ENCODE measurements around the gene CYP46A1.
"Not testable (repeated sequence)": the region's sequence is repeated elsewhere in the genome, so short reads cannot be mapped to it uniquely, and the experiment has no call there.

The CYP46A1 gene

GRCh38 chr14:99656171-99656570 is 27.9 kb upstream of the CYP46A1 start:
- DNase-seq (ENCODE audit: extremely low read depth in 1 of 2, low read depth in 1 of 2), result no peak

- no peak for DNase-seq (ENCODE audit: extremely low read depth in 1 of 2, low read depth in 1 of 2)
Measured at GRCh38 chr14:99657645-99658155, 26.4 kb upstream of the CYP46A1 start.

DNA sequence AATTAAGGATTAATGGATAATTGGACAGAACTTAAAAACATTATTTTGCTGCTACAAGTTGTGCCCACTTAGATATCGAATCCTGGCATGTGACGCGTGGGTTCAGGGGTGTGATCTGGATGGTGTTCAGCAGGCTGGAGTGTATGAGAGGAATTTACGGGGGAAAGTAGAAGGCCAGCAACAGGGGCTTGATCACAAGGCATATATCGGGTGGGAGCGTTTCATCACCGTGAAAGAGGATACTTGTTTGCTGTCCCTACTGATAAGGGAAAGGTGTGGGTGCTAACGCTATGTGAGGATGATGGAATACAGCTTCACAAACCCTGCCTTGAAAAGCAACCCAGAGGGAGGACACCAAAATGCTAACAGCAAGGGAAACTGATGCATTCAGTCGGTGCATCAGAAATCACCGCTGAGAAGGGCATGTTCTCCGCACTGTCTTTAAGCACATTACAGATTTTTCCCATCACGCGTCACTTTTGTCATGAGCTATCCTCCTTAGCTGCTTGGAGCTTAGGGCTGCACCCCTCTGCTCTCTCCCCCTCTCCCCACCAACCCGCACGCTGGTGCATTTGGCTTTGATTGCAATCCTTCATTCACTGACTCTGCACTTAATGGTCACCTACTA is 25.8 kb upstream of the CYP46A1 start:
- DNase-seq (ENCODE audit: extremely low read depth in 1 of 2, low read depth in 1 of 2), result no peak

GRCh38 chr14:99659333-99659741 is 24.8 kb upstream of the CYP46A1 start:
- no peak for DNase-seq (ENCODE audit: extremely low read depth in 1 of 2, low read depth in 1 of 2)

DNA sequence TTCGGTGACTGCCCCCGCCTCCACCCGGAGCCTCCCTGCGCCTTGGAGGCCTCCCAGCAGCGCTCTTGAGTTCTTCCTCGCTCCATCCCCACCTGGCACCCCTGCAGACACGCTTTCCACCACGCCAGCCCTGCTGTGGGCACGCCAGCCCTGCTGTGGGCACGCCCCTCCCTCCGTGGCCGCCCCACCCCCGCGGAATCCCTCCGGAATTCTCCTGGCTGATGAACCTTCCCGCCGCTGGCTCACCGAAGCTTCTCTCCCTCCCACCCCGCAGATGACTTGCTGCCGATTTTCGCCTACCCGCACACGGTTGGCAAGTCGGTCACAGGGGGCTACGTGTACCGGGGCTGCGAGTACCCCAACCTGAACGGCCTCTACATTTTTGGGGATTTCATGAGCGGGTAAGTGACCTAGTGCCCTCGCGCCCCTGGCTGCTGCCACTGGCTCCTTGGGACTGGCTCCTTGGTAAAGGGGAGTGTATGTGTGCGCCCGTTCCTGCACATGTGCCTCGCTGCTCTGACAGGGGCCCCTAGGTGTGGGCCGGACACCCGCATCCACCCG is 24.0 kb upstream of the CYP46A1 start:
- DNase-seq (ENCODE audit: extremely low read depth in 1 of 2, low read depth in 1 of 2), result no peak

DNA sequence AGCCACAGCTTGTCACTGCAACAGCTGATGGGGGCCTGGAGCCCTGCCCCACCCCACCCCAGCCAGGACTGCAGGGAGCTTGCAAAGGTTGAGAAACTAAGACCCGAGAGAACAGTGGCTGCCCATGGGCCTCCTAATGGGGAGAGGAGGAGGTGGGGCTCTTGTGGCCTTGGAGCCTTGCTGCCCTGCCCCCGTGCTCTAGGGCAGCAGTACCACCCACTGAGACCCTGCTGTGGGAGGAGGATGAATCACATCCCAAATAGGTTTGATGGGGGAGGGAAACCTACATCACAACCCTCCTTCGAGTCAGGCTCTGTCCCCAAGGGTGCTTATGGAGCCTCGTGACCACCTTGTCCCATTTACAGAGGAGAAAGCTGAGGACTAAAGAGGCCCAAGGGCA is 23.3 kb upstream of the CYP46A1 start:
- no peak for DNase-seq (ENCODE audit: extremely low read depth in 1 of 2, low read depth in 1 of 2)

DNA sequence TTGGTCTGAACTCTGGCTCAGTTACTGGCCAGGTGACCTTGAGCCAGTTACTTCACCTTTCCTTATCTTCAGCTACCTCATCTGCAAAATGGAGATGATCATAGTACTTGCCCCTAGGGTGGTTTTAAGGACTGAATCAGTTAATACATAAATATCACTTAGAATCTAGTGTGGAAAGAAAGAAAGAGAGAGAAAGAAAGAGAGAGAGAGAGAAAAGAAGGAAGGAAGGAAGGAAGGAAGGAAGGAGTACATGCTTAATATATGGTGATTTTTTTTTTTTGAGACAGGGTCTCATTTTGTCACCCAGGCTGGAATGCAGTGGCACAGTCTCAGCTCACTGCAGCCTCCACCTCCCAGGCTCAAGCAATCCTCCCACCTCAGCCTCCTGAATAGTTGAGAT is 22.9 kb upstream of the CYP46A1 start:
- DNase-seq (ENCODE audit: extremely low read depth in 1 of 2, low read depth in 1 of 2), result not testable (repeated sequence)

DNA sequence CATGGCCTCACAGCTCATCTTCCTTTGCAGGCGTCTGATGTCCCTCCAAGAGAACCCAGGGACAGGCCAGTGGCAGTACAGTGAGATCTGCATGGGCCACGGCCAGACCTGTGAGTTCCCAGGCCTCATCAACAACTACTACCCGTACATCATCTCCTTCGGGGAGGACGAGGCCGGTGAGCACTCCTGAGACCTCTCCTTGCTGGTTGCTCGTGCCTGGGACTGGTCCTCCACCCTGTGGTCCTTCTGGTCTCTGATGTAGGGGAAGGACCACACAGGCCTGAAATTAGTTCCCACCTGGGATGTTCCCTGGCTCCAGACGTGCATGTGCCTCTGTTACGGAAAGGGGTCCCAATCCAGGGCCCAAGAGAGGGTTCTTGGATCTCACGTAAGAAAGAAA is 21.3 kb upstream of the CYP46A1 start:
- no peak for DNase-seq (ENCODE audit: extremely low read depth in 1 of 2, low read depth in 1 of 2)

- DNase-seq (ENCODE audit: extremely low read depth in 1 of 2, low read depth in 1 of 2), result no peak
Measured at GRCh38 chr14:99663386-99664057, 20.6 kb upstream of the CYP46A1 start.

DNA sequence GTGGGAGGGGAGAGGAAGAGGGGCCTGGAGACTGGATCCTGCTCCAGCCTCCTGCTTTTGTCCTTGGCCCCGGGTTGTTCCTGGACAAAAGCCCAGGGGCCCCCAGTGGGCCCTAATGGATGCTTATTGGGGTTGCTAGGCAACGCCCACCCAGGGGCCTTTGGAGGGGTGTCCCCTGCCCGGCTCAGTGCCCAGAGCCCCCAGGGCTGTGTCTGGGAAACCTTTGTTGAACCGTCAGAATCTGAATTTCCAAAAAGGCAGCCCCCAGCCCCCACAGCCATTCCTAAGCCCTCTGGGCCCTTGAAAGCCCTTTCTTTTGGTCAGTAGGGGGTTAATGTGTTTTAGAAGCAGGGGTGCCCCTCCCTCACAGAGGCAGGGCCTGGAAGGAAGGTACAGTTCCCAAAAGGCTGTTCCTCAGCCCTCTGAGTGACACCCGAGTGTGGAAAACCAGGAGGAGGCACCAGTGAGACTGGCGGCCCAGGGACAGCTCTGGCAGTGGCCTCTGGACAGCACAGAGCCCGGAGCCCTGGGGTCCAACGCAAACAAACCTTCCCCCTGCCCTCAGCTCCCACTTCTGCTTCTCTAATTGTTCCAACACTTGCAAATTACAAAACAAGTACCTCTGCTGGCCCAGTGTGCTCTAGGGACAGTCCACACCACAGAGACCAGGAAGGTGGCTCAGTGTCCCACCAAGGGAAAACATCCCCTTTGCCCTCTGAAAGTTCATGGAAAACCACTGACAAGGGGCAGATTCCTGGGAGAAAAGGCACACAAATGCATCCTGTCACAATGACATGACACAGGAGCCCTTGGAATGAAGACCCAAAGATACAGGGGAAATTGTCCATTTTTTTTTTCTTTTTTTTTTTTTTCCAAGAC is 19.8 kb upstream of the CYP46A1 start:
- DNase-seq (ENCODE audit: extremely low read depth in 1 of 2, low read depth in 1 of 2), result no peak

- no peak for DNase-seq (ENCODE audit: extremely low read depth in 1 of 2, low read depth in 1 of 2)
Measured at GRCh38 chr14:99664937-99665273, 19.2 kb upstream of the CYP46A1 start.

DNA sequence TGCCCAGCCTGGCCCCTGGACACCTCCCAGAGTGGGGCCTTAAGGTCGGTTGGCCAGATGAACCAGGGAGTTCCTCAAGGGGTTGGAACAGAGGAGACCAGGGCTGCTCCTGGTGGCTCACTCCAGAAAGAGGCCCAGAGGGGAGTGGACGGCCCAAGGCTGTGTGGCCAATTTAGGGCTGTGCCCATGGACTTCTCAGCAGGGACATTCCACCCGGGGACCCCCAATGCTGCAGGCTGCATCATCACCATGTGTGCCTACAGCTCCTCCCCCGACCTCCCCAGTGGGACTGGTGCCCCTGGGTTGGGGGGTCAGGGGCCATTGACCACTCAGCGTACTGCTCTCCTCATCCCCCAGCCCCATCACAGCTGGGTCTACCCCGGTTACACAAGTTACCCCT is 17.6 kb upstream of the CYP46A1 start:
- no peak for DNase-seq (ENCODE audit: extremely low read depth in 1 of 2, low read depth in 1 of 2)

DNA sequence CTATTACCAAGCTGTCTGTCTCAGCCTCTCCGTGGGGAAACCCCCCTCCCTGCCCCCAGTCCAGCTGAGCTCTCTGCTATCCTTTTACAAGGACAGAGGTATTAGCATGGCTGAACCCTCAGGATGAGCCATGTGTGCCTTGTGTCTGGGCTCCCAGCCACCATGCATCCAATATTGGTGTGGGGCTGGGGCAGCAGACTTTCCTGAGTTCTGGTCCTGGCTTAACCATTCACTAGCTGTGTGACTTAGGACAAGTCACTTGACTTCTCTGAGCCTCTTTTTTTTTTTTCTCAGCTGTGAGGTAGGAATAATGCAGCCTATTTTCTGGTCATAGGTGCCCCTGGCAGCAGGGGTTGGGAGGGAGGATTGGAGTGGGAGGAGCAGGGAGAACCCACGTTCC is 17.1 kb upstream of the CYP46A1 start:
- no peak for DNase-seq (ENCODE audit: extremely low read depth in 1 of 2, low read depth in 1 of 2)

DNA sequence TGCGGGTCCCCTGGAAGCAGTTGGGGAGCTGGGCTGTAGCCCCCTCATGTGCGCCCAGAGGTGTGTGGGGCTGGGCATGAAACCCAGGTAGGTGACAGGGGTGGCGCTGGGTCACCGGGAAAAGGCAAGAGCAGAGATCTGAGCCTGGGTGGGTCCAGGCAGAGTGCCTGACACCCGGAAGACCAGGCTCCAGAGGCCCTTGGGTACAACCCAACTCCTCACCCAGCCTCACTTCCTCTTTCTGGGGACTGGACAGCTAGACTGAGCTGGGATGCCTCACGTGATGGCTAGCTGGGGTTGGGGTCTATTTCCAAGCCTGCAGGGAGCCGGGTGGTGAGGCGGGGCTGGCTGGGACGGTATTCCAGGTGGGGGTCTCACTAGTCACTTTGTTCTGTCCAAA is 16.3 kb upstream of the CYP46A1 start:
- no peak for DNase-seq (ENCODE audit: extremely low read depth in 1 of 2, low read depth in 1 of 2)

- no peak for DNase-seq (ENCODE audit: extremely low read depth in 1 of 2, low read depth in 1 of 2)
Measured at GRCh38 chr14:99668307-99669295, 15.5 kb upstream of the CYP46A1 start.

DNA sequence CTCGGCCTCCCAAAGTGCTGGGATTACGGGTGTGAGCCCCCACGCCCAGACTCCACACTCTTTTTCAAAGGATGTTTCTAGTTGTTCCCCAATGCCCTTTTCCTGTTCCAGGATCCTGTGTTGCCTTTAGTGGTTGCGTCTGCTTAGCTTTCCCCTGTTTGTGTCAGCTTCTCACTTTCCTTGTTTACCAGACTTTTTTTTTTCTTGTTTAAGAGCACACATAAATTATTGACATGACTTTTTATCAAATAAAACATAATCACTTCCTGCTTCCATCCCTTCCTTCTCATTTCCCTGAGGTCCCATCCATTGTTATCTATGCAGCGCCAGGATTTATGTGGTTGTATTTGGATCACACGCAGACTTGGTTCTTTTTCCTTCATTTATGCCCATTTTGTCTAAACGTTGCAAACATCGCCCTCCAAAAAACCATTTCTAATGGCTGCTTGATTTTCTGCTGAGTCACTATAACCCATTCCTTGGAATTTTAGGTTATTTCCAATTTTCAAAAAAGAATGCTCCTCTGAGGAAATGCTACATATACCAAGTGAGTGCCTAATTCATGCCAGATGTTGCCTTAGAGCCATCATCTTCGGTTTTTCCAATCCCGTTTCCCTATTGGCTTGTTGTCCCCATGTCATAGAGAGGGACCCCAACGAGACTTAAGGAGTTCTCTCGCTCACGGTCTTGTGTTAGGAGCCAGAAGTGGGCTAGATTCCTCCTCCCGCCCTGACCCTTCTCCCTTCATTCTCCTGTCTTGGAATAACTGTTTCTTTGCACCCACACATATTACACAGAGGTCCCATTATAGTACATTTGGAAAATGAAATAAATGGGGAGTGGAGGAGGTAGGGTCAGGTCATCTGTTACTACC is 13.5 kb upstream of the CYP46A1 start:
- DNase-seq (ENCODE audit: extremely low read depth in 1 of 2, low read depth in 1 of 2), result no peak

DNA sequence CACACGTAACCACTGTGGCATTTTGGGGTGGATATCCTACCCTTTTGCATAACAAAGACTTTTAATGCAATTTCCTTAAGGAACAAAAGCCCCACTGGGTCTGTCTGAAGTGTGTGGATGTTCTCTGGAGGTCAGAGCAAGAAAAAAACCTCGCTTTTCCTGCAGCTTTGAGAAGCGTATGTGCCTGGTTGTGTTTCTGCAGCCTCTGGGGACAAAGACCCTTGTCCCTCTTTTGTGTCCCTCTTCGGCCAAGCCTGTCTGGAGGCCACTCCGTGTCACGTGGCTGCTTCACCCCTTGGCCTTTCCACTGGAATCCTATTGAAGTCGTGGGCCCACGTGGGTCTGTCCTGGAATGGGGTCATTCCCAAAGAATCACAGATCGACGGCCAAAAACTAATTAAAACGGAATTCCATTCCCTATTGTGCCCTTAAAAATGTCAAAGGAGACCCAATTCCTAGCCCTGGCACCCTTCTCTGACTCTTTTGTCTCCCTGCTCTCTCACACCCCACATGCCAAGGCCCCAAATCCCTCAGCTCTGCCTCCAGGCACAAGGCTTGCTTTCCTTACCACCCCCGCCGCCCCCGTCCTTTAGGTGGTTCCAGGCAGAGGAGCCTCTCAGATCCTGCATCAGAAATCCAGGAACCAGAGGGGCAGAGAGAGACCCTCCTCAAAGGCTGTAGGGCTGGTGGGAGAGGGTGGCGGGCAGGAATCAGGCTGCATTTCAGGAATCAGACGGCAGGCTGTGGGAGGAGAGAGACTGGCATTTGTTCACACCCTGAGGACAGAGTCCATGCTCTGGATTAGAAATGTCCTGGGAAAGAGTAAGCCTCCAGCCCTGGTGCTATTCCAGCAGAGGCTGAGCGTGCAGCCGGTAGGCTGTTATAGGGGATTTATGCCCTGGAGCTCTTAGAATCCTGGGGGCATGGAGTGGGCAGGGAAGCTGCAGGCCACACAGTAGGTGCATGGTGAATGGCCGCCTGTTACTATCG is 12.6 kb upstream of the CYP46A1 start:
- DNase-seq (ENCODE audit: extremely low read depth in 1 of 2, low read depth in 1 of 2), result no peak

Measured in activated CD8-positive, alpha-beta memory T cell treated with anti-CD3 and anti-CD28 coated beads for 1 hour (primary cell).